ENCODE measurements around the gene PGAM1. TPM values are rescaled to one million over a fixed set of nuclear protein-coding genes. Genes with fewer than 3 reads are reported as not detected.

Gene PGAM1
- total and polyA plus RNA-seq, 12 donors: 55.4 to 627 (median 397) TPM

DNA sequence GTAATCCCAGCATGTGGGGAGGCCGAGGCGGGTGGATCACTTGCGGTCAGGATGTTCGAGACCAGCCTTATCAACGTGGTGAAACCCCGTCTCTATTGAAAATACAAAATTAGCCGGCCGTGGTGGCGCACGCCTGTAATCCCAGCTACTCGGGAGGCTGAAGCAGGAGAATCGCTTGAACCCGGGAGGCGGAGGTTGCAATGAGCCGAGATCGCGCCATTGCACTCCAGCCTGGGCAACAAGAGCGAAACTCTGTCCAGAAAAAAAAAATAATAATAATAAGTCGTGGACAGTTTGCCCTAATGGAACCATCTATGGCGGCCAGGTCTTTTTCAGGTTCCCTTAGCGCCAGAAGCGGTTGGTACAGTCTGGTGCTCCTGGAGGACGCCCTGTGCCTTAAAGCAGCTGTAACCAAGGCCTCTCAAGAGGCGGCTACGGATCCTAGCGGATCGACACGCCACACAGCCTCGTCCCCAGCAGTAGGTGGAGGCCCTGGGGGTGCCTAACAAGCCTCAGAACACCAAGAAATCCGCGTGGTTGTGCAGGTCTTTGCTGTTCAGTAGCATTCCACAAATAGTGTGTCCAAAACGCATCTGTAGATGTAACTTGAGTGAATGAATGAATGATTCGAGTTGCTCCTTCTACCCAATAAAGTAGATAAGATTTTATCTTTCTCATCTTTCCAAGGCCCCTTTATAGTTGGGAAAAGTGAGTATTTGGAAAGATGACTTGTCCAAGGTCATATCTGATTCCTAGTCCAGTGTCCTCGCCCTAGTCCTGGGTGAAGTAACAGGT lies 982 bp downstream of the PGAM1 start:
- no peak for DNase-seq
- TF ChIP-seq, protein P1, sequence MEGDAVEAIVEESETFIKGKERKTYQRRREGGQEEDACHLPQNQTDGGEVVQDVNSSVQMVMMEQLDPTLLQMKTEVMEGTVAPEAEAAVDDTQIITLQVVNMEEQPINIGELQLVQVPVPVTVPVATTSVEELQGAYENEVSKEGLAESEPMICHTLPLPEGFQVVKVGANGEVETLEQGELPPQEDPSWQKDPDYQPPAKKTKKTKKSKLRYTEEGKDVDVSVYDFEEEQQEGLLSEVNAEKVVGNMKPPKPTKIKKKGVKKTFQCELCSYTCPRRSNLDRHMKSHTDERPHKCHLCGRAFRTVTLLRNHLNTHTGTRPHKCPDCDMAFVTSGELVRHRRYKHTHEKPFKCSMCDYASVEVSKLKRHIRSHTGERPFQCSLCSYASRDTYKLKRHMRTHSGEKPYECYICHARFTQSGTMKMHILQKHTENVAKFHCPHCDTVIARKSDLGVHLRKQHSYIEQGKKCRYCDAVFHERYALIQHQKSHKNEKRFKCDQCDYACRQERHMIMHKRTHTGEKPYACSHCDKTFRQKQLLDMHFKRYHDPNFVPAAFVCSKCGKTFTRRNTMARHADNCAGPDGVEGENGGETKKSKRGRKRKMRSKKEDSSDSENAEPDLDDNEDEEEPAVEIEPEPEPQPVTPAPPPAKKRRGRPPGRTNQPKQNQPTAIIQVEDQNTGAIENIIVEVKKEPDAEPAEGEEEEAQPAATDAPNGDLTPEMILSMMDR (IDR thresholded peaks at IDR 0.05): no peak
- TF ChIP-seq POLR2A (IDR thresholded peaks at IDR 0.05): no peak
- no peaks in the 10 kb centered on the region for H3K27me3 ChIP-seq
- peak overlapping the region; percentile 82 to 95 (median 89) for H3K27ac ChIP-seq
- H3K9me3 ChIP-seq (replicated peaks in 1 of 3): no peaks in the 10 kb centered on the region
- 7 to 13% (median 9%) methylated on average over 28 to 34 of the region's 34 CpGs for WGBS, 4 donors
- H3K36me3 ChIP-seq (replicated peaks in 1 of 2): peaks cover 0 to 26% of the 10 kb centered on the region in 2 donors
- peak overlapping the region; percentile 70 to 92 (median 87) for H3K4me3 ChIP-seq
- peaks cover 12 to 51% of the 10 kb centered on the region in 2 donors for H3K4me1 ChIP-seq (replicated peaks in 1 of 2)
- intact Hi-C loops (cut with DNase I): no loop called here

DNA sequence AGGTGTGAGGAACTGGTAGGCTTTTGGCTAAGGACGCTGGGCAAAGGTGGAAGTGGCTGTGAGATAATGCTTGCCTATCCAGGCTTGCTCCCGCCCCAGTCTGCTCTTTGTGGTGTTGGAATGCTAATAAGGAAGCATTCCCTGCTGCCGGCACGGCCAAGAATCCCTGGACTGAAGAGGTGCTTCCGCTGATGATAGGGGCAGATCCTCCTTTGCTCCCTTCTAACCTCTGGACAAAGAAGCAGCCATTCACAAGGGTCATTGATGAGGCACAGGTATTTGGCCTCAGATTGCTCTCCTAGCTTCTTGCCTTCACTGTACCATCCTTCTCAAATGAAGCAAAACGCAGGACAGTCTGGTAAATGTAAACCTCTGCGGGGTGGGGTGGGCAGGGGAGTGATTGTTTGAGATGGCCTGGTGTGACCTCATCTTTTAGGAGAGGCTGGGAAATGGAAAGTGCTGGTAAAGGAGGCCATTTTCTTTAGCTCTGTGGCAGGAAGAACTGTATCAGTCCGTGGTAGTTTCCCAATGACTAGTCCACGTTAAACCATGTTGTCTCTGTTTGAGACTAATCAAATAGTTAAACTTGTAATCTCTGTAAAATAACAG lies 1.7 kb downstream of the PGAM1 start:
- intact Hi-C loops (cut with DNase I): no loop called here
- no peaks in the 10 kb centered on the region for H3K27me3 ChIP-seq
- H3K4me1 ChIP-seq (replicated peaks in 1 of 2): peaks cover 12 to 51% of the 10 kb centered on the region in 2 donors
- peaks cover 0 to 29% of the 10 kb centered on the region in 2 donors for H3K36me3 ChIP-seq (replicated peaks in 1 of 2)
- H3K27ac ChIP-seq: peak overlapping the region in 4 of 5 donors; percentile 88 to 95 (median 90)
- peak overlapping the region in 1 of 4 donors; percentile 87 for H3K4me3 ChIP-seq
- H3K9me3 ChIP-seq (replicated peaks in 1 of 3): no peaks in the 10 kb centered on the region
- 23 to 32% (median 26%) methylated on average over 8 to 9 of the region's 9 CpGs for WGBS, 4 donors
- peak in 3 of 7 donors; percentile 45 to 72 (median 53) for DNase-seq
- no peak for TF ChIP-seq POLR2A (IDR thresholded peaks at IDR 0.05)
- TF ChIP-seq, protein P1 (IDR thresholded peaks at IDR 0.05): no peak

DNA sequence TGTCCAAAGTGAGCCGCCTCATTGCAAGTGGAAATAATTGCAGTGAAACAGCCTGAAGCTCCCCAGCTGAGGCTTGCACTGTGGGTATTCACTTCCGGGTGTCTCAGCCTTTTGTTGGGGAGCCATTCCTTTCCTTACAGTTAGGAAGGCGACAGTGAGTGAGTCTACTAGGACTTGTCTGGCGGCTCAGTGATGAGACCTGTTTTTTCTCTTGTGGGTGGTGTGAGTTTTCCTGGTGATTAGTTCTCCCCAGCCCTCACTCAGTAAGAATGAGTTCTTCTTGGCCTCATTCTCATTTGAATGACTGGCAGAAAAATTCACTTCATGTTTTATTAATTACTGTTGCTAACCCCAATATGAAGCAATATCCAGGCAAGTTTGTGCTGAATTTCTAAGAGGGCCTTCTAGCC lies 2.6 kb downstream of the PGAM1 start:
- WGBS, 4 donors: 56 to 71% (median 66%) methylated on average over 4 of the region's 4 CpGs
- Histone ChIP-seq H3K4me1 (replicated peaks in 1 of 2) (peaks cover 12 to 43% of the 10 kb centered on the region in 2 donors), H3K4me3 (peak overlapping the region in 1 of 4 donors; percentile 87)

DNA sequence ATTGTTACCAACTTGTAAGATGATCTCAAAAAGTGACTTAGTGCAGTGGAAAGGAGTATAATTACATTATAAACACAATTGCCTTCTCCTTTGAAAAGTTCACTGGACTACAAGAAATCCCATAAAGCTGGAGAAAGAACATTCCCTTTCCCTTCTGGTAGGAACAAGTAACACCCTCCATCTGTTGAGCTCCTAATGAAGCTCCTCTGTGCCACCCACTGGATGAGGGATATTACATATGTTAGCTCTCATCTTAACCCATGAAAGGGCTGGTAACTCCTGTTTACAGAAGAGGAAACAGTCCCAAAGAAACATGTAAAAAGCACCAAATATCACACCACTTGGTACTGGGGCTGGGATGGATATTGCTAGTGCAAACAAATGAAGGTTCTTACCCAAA lies 8.1 kb downstream of the PGAM1 start:
- H3K4me1 ChIP-seq (replicated peaks in 1 of 2): peaks cover 0 to 11% of the 10 kb centered on the region in 2 donors
- no peak for DNase-seq
- intact Hi-C loops (cut with DNase I): no loop called here
- H3K36me3 ChIP-seq (replicated peaks in 1 of 2): peaks cover 0 to 82% of the 10 kb centered on the region in 2 donors
- H3K27ac ChIP-seq: no peak overlapping the region
- H3K27me3 ChIP-seq: no peaks in the 10 kb centered on the region
- no peaks in the 10 kb centered on the region for H3K9me3 ChIP-seq (replicated peaks in 1 of 3)
- TF ChIP-seq, protein P1 (IDR thresholded peaks at IDR 0.05): no peak
- no peak for TF ChIP-seq POLR2A (IDR thresholded peaks at IDR 0.05)
- H3K4me3 ChIP-seq: no peak overlapping the region

More for the DNA sequence above, 2.6 kb downstream of the PGAM1 start:
- Histone ChIP-seq H3K36me3 (replicated peaks in 1 of 2) (peaks cover 0 to 33% of the 10 kb centered on the region in 2 donors), H3K27ac (peak overlapping the region in 4 of 5 donors; percentile 20 to 95 (median 58)), H3K9me3 (replicated peaks in 1 of 3) (no peaks in the 10 kb centered on the region), H3K27me3 (no peaks in the 10 kb centered on the region)
- intact Hi-C loops (cut with DNase I): no loop called here
- no peak for TF ChIP-seq POLR2A (IDR thresholded peaks at IDR 0.05)
- no peak for DNase-seq
